ENCODE data around the gene STK31.
"Not testable (repeated sequence)": the region's sequence is repeated elsewhere in the genome, so short reads cannot be mapped to it uniquely, and the experiment has no call there.

Gene STK31

GRCh38 chr7:23709081-23709750 lies 803 bp upstream of the STK31 start:
- no peak for DNase-seq
- in situ Hi-C loops (cut with HindIII; ENCODE audit: low pct_ligation_motif_present, low pct_unique_long_range_greater_than_20kb, low sequenced_read_pairs), result loop anchor here (25.0 kb wide), 1 partner anchor 447 kb away; no protein-coding TSS in a partner anchor

DNA sequence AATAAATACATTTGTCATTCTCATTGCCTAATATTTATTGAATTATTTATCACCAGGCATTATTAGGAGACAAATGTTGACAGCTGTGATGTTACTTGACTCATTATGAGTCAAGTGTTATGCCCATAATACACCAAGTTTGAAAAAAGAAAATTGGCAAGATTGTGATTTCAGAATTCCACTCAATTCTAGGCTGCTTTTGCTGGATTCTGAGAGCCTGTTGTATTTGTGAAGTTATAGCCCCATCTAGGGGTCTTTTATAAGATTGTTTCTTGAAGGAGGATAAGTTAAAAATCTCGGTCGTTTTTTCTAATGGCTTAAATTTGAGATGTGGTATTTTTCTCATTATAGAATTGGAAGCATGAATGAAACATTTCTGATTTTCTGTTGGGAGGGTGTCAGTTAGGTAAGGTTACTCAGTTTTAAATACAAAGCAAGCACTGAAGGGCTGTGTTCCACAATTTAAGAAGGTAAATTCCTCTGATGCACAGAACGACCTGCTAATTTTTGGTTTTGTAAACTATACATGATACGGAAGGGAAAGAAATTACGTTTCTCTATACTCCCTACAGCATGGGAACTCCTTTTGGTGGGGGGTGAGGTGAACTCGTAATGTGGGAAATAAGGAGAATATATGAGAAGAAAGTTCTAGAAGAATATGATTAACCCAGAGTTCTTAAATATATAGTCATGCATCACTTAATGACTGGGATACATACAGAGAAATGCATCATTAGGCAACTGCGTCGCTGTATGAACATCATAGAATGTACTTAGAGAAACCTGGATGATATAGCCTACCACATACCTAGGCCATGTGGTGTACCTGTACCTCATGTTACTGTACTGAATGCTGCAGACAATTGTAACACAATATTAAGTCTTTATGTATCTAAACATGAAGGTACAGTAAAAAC lies 2.6 kb downstream of the STK31 start:
- in situ Hi-C loops (cut with HindIII; ENCODE audit: low pct_ligation_motif_present, low pct_unique_long_range_greater_than_20kb, low sequenced_read_pairs), result loop anchor here (10.0 to 25.0 kb wide), 2 partner anchors 138 to 450 kb away; no protein-coding TSS in a partner anchor

GRCh38 chr7:23713285-23714149 lies 3.5 kb downstream of the STK31 start:
- peak; percentile 99 for DNase-seq
- in situ Hi-C loops (cut with HindIII; ENCODE audit: low pct_ligation_motif_present, low pct_unique_long_range_greater_than_20kb, low sequenced_read_pairs), result loop anchor here (10.0 to 25.0 kb wide), 2 partner anchors 139 to 451 kb away; no protein-coding TSS in a partner anchor

More for the DNA sequence above, 2.6 kb downstream of the STK31 start:
- peak; percentile 89 for DNase-seq

DNA sequence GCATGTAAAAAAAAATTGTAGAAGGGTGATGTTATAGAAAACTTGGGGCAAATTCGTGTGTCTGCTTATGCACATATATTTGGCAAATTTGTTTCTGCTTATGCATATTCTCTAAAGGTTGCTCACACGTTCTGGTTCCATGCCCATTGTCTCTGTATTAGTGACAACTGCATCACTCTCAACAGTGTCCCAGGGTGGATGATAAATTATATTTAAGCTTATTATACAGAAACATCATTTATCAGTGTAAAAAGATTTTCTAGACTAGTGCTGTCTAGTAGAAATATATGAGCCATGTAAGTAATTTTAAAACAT lies 4.1 kb downstream of the STK31 start:
- in situ Hi-C loops (cut with HindIII; ENCODE audit: low pct_ligation_motif_present, low pct_unique_long_range_greater_than_20kb, low sequenced_read_pairs), result loop anchor here (10.0 to 25.0 kb wide), 2 partner anchors 139 to 452 kb away; no protein-coding TSS in a partner anchor
- no peak for DNase-seq

DNA sequence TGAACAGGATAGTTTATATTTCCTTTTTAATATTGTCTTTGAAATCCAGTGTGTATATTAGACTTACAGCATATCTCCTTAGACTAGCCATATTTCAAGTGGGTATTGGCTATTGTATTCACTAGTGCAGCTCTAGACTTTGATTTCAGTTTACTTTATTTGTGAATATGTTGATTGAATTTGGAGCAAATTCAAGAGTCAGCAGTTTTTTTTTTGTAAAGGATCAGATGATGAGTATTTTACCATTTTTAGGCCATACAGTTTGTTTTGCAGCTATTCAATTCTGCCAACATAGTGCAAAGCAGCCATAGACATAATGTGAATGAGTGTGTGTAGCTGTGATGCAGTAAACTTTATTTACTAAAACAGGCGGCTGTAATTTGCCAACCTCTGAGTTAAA lies 4.6 kb downstream of the STK31 start:
- in situ Hi-C loops (cut with HindIII; ENCODE audit: low pct_ligation_motif_present, low pct_unique_long_range_greater_than_20kb, low sequenced_read_pairs), result loop anchor here (10.0 to 25.0 kb wide), 2 partner anchors 140 to 452 kb away; no protein-coding TSS in a partner anchor
- DNase-seq, result no peak

DNA sequence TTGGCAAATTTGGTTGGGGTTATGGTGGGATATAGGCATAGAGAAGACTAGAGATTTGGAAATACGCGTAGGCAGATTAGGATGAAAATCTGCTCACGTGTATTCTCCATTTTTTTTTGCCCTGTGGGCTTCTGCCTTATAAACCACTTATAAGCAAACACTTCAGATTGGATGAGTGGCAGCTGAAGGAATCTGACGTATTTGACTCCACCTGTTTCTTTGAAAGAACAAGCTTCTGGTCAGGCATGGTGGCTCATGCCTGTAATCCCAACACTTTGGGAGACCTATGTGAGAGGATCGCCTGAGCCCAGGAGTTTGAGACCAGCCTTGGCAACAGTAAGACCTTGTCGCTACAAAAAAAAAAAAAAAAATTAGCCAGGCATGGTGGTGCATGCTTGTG lies 5.1 kb downstream of the STK31 start:
- in situ Hi-C loops (cut with HindIII; ENCODE audit: low pct_ligation_motif_present, low pct_unique_long_range_greater_than_20kb, low sequenced_read_pairs), result loop anchor here (10.0 to 25.0 kb wide), 2 partner anchors 140 to 453 kb away; no protein-coding TSS in a partner anchor
- DNase-seq, result no peak

DNA sequence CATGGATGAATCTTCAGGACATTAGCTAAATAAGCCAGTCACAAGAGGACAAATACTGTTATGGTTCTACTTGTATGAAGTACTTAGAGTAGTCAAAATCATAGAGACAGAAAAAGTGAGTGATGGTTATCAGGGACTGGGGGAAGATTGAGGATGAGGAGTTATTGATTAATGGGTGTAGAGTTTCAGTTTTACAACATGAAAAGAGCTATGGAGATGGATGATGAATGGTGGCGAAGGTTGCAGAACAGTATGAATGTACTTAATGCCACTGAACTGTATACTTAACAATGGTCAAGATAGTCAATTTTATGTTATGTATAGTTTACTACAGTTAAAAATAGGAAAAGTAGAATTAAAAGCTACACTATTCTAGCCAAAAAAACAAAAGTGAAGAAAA lies 7.8 kb downstream of the STK31 start:
- in situ Hi-C loops (cut with HindIII; ENCODE audit: low pct_ligation_motif_present, low pct_unique_long_range_greater_than_20kb, low sequenced_read_pairs), result loop anchor here (10.0 to 25.0 kb wide), 2 partner anchors 143 to 455 kb away; no protein-coding TSS in a partner anchor
- DNase-seq, result no peak

DNA sequence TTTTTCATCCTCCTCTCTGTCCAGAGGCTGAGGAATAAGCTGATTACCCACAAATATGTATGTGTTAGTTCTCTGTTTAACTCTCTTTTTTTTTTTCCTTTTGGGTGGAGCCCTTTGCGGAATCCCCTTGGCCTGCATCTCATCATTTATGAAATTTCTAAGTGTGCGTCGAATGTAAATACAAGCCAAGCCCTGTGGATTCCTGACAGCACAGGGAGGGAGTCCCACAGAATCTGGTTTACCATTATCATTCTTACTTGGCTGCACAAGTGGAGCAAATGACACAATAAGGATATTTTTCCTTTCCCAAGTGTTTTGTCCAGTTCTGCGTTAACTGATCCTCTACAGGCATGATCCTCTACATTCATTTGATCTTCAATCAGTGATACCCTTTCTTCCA lies 11.4 kb downstream of the STK31 start:
- in situ Hi-C loops (cut with HindIII; ENCODE audit: low pct_ligation_motif_present, low pct_unique_long_range_greater_than_20kb, low sequenced_read_pairs), result loop anchor here (25.0 kb wide), 1 partner anchor 459 kb away; no protein-coding TSS in a partner anchor
- no peak for DNase-seq

DNA sequence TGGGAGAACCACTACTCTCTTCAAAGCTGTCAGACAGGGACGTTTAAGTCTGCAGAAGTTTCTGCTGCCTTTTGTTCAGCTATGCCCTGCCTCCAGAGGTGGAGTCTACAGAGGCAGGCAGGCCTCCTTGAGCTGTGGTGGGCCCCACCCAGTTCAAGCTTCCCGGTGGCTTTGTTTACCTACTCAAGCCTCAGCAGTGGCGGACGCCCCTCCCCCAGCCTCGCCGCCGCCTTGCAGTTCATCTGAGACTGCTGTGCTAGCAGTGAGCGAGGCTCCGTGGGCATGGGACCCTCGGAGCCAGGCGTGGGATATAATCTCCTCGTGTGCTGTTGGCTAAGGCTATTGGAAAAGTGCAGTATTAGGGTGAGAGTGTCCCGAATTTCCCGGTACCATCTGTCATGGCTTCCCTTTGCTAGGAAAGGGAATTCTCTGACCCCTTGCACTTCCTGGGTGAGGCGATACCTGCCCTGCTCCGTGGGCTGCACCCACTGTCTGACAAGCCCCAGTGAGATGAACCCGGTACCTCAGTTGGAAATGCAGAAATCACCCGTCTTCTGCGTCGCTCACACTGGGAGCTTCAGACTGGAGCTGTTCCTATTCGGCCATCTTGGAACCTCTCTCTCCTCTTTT lies 12.7 kb downstream of the STK31 start:
- DNase-seq, result not testable (repeated sequence)
- in situ Hi-C loops (cut with HindIII; ENCODE audit: low pct_ligation_motif_present, low pct_unique_long_range_greater_than_20kb, low sequenced_read_pairs), result loop anchor here (25.0 kb wide), 1 partner anchor 460 kb away; no protein-coding TSS in a partner anchor

DNA sequence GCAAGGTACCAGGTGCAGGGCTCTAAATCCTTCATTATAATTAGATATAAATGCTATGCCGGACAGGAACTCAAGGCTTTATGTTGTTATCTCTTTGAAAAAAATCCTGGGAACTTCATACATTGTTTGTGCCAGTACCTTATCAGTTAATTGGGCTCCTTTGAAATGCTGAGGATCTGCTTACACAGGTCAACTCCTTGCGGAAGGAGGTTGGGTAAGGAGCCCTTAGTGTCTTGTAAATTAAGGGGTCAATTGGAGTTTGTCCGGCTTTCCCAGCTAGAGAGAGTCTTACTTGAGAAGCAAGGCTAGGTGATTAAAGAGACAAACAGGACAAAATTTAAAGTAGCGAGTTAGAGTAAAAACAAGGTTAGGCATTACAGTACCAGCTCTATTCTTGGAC lies 14.1 kb downstream of the STK31 start:
- in situ Hi-C loops (cut with HindIII; ENCODE audit: low pct_ligation_motif_present, low pct_unique_long_range_greater_than_20kb, low sequenced_read_pairs), result loop anchor here (25.0 kb wide), 1 partner anchor 462 kb away; no protein-coding TSS in a partner anchor
- not testable (repeated sequence) for DNase-seq

- in situ Hi-C loops (cut with HindIII; ENCODE audit: low pct_ligation_motif_present, low pct_unique_long_range_greater_than_20kb, low sequenced_read_pairs), result no loop called here
- DNase-seq, result no peak
Measured at GRCh38 chr7:23742051-23742450, 32.0 kb downstream of the STK31 start.

DNA sequence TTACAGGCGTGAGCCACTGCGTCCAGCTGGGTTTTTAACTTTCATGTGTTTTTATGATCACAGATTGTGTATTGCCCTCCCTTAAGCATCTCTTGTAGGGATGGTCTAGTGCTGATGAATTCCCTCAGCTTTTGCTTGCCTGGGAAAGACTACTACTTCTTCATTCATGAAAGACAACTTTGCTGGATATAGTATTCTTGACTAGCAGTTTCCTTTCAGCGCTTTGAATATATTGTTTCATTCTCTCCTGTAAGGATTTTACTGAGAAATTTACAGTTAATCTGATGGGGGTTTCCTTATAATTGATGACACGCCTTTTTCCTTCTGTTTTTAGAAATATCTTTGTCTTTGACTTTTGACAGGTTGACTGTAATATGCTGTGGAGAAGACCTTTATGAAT lies 33.2 kb downstream of the STK31 start:
- in situ Hi-C loops (cut with HindIII; ENCODE audit: low pct_ligation_motif_present, low pct_unique_long_range_greater_than_20kb, low sequenced_read_pairs), result no loop called here
- DNase-seq, result no peak

DNA sequence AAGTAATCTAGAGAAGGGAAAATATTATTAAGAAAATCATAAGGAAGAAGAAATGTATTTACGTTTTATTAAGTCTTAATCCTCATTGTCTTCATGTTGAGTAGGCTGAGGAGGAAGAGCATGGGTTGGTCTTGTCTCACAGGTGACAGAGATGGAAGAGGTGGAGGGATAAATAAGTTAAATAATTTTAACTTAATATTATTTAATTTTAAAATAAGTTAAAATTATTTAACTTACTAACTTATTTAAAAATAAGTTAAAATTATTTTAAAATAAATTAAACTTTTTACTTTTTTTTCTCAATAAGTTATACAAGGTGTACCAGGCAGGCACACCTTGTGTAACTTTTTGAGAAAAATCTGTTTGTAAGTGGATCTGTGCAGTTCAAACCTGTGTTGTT lies 36.6 kb downstream of the STK31 start:
- DNase-seq, result no peak
- in situ Hi-C loops (cut with HindIII; ENCODE audit: low pct_ligation_motif_present, low pct_unique_long_range_greater_than_20kb, low sequenced_read_pairs), result no loop called here

DNA sequence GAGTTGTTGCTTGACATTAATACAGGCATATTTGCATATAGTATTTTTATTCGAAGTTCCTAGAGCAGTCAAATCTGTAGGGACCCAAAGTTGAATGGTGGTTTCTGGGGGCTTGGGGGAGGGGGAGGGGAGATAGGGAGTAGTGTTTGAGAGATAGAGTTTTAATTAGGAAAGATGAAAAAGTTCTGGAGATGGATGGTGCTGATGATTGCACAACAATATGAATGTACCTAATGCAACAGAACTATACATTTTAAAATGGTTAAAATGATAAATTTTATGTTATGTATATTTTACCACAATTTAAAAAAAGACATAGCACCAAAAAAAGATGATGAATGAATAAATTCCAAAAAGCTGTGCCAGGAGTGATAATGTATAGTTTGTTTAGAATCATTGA lies 41.8 kb downstream of the STK31 start:
- in situ Hi-C loops (cut with HindIII; ENCODE audit: low pct_ligation_motif_present, low pct_unique_long_range_greater_than_20kb, low sequenced_read_pairs), result no loop called here
- DNase-seq, result no peak

DNA sequence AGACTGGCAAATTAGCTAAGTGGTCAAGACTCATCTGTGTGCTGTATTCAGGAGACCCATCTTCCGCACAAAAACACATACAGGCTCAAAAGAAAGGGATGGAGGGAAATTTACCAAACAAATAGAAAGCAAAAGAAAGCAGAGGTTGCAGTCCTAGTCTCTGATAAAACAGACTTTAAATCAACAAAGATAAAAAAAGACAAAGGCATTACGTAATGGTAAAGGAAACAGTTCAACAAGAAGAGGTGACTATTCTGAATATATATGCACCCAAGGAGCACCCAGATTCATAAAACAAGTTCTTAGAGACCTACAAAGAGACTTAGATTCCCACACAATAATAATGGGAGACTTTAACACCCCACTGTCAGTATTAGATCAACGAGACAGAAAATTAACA lies 48.8 kb downstream of the STK31 start:
- in situ Hi-C loops (cut with HindIII; ENCODE audit: low pct_ligation_motif_present, low pct_unique_long_range_greater_than_20kb, low sequenced_read_pairs); DNase-seq: not testable (repeated sequence)

DNA sequence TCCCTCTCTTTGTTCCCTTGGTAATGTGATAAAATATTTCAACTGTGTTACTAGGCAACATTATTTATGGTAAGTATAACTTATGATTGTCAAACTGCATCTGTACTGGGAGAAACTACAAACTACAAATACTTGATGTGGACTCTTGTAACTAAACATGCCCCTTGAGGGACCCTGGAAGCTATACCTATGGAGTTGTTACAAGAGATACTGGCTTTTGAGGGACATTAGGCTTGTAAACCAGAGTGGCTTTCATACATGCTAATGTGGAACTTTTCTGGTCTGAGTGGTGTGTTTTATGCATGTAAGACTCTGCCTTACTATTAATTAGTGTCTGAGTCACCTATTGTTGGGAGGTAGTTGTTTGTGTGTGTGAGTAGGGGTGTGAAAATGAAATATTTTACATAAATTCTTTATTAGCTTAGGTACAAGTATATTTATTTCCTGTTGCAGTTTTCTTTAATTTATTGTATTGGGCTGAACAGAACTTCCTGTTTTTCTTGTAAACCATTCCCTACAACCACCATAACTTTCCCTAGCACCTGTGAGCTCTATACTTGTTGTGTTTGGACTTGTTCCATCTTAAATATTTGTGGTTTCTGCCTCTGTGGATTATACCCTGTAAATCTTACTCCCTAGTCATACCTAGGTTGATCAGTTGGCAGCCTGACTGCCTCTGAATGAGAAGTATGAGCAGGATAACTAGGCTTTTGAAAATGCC lies 49.8 kb downstream of the STK31 start:
- peak; percentile 91 for DNase-seq
- in situ Hi-C loops (cut with HindIII; ENCODE audit: low pct_ligation_motif_present, low pct_unique_long_range_greater_than_20kb, low sequenced_read_pairs), result no loop called here

- DNase-seq, result no peak
- in situ Hi-C loops (cut with HindIII; ENCODE audit: low pct_ligation_motif_present, low pct_unique_long_range_greater_than_20kb, low sequenced_read_pairs), result no loop called here
Measured at GRCh38 chr7:23765943-23766342, 55.9 kb downstream of the STK31 start.
